GM21447 (cell line): Measurements from ENCODE around the gene OR5M11.
"Not testable (repeated sequence)": the region's sequence is repeated elsewhere in the genome, so short reads cannot be mapped to it uniquely, and the experiment has no call there.

Source experiments
- ATAC-seq: cut with Tn5 transposase; IDR thresholded peaks from one replicate; pipeline ENCODE4 v1.9.1; 2021; ENCODE audit not compliant: unreplicated experiment

The OR5M11 gene

DNA sequence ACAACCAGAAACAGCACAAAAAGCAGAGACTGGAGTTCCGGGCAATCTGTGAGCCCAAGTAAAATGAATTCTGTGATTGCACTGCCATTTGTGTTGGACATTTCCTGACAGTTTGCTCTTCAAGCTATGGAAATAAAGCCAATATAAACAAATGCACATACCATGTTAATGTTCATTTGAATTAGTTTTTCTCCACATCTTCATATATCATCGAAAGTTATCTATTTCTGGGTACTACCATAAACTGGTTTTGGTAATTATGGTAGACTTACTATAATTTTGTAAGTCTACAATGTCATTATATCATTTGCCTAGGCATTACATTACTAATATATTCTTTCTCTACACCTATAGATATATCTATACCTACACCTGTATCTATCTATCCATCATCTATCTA, at the start of gene OR5M11:
Gene OR5M11 (minus strand): TSS at position 101 of the 400 bp plus-strand sequence. CDS start 0 bp downstream, at position 101.
- no peak for ATAC-seq

DNA sequence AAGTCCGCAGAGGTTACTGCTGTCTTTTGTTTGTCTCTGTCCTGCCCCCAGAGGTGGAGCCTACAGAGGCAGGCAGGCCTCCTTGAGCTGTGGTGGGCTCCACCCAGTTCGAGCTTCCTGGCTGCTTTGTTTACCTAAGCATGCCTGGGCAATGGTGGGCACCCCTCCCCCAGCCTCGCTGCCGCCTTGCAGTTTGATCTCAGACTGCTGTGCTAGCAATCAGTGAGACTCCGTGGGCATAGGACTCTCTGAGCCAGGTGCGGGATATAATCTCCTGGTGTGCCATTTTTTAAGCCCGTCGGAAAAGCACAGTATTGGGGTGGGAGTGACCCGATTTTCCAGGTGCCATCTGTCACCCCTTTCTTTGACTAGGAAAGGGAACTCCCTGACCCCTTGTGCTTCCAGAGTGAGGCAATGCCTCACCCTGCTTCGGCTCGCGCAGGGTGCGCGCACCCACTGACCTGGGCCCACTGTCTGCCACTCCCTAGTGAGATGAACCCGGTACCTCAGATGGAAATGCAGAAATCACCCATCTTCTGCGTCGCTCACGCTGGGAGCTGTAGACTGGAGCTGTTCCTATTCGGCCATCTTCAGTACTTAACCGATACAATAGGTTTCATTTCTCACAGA, 49.1 kb upstream of the OR5M11 start:
- ATAC-seq = not testable (repeated sequence)

DNA sequence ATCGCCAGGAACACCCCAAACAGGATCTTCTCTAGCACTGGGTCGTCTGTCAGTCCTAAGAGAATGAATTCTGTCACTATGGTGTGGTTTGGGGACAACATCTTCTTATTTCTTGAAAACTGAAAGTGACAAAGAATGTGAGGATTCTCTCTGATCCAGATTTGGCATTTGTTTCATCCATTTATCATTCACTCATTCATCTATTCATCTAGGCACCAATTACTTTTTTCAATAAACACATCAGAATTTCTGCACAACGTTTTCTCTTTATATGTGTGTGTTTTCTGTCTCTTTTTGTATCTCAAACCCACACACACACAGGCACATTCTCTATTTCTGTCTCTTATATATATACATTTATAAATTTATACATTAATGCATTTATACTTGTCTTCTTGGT, 34.6 kb upstream of the OR5M11 start, which contains the start of gene OR5M10:
Gene OR5M10 (minus strand): TSS at position 101 of the 400 bp plus-strand sequence. CDS start 0 bp downstream, at position 101.
- no peak for ATAC-seq

DNA sequence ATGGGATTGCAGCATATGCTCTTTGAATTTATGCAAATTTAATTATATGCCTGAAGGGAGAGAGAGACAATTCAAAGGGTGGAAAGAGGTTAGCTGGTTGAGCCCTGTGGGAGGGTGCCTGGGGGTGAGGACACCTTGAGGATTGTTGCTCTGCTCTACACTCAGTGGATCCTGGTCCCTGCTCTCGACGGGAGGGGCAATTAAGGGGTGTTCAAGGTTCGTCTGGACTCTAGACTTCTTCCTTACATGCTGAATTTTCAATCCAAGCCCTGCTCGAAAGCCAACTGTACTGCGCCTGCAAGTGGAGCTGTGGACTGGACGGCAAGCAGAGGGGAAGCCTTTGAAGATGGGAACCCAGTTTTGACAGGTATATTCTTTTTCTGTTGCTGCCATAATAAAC, 15.5 kb upstream of the OR5M11 start:
- no peak for ATAC-seq

DNA sequence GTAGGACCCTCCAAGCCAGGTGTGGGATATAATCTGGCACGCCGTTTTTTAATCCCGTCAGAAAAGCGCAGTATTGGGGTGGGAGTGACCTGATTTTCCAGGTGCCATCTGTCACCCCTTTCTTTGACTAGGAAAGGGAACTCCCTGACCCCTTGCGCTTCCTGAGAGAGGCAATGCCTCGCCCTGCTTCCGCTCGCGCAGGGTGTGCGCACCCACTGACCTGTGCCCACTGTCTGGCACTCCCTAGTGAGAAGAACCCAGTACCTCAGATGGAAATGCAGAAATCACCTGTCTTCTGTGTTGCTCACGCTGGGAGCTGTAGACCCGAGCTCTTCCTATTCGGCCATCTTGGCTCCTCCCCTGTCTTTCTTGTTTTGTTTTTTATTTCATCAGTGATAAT, 11.6 kb upstream of the OR5M11 start:
- not testable (repeated sequence) for ATAC-seq

DNA sequence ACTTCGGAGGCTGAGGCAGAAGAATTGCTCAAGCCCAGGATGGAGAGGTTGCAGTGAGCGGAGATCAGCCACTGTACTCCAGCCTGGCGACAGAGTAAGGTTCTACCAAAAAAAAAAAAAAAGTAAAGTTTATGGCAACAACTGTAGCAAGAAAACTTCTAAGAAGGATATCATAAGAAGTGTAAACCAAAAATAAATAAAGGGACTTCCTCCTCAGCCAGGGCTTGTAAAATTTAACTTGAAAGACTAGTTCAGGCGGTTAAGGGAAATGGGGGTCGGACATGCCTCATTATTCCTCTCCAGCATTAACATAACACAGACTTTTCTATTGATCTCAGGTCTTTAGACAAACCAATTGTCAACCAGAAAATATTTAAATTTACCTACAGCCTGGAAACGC, 2.5 kb upstream of the OR5M11 start:
- no peak for ATAC-seq

DNA sequence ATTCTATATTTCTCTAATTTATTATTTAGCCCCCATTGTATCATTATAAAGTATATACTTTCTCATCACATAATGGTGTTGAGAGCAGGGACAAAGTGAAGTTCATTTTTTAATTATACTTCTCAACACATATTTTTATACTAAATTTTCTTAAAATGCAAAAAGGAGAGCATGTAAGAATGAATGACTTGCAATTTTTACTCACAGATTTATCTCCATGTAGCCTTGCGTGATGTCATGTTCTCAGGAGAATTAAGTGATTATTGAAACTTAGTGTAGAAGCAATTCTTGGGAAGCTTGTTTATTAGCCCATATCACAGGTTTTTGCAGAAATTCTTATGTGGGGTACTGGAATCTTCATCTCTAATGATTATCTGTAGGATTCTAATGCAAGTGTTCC, 682 bp upstream of the OR5M11 start:
- ATAC-seq = no peak

DNA sequence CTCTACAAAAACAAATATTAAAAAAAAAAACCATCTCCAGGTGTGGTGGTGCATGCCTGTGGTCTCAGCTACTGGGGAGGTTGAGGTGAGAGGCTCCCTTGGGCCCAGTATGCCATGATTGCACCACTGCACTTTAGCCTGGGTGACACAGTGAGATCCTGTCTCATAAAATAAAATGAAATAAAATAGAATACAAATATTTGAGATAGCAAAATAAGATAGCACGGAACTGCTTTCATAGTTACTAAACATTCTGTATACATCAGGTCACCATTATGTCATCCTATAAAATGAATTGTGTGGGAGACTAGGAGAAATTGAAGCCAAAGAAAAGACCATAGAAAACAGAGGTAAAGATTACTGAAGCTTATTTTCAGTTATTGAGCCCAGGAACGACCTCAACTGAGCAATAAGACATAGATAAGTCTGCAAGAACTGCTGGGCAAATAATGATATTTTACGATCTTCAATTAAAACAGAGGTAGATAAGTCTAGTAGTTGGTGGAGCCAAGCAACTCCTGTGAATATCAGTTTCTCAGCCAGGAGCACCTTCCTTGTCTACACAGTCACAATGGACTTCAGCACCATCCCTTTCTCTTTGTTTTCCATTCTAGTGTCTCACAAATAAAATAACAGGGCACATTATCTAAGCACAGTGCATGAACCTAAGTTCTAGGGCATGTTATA, 9.9 kb downstream of the OR5M11 start:
- ATAC-seq = no peak

DNA sequence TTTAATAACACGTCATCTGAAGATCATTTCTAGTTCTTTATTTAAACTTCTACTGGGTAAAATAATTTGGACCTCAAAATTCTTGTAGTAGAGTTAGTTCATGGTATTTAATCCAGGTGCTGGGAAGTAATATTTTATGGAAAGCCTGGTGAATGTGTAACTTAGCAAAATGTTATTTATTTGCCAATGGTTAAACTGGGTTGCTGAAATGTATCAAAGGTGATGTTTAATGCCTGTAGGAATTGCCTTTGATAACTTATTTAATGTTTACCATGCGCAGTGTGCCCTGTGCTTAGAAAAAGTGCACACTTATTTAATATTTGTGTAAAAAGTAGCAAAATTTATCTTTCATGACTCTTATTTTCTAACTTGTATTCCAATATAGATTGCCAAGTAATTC, 11.2 kb downstream of the OR5M11 start:
- no peak for ATAC-seq

DNA sequence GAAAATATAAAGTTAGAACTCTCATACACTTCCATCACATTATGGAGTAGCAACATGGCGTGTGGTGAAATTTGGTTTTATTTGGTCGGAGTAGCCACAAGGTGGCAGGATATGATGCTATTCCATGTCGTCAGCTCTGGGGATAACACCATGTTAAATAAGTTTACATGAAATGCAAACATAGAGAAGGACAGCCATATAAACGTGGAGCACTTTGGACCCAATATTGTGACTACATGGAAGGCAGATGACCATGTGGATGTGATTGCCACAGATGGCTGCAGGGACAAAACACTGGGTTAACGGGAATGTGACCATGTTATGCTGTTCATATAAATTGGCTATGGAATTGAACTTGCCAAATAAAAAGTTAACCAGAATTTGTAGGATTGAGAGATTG, 21.0 kb downstream of the OR5M11 start:
- ATAC-seq = no peak

DNA sequence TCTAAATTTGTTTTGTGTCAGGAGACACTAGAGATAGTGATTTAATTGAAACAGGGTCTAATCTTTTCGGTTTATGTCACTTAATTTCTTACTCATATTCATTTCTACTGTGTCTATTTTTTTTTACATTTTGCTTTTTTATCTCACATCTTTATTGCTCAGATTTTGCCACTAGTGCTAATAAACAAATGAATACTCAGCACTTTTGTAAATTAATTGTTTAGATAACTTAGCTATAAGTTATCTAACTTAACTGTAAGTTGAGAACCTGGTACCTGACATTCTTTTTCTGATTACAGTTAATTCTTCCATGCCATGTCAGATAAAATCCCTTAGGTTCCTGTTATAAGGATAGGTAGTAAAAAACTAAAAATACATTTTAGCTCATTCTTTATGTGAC, 29.8 kb downstream of the OR5M11 start:
- no peak for ATAC-seq

DNA sequence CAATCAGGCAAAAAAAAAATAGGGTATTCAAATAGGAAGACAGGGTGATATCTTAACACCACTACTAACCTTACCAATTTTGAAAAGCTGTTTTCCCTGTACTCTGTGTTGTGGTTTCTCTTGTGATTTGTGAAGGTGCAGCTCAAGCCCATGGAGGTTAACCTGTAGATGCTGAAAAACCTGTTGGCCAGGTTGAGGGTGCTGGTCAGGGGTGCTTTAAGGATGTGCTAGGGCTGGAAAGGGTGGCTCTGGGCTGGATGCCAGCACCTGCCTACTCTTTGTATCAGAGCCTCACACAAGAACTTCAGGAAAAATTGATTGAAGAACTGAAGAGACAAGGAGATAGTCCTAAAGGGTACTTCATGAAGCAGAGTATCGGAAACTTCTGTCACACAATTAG, 33.6 kb downstream of the OR5M11 start:
- ATAC-seq = no peak

DNA sequence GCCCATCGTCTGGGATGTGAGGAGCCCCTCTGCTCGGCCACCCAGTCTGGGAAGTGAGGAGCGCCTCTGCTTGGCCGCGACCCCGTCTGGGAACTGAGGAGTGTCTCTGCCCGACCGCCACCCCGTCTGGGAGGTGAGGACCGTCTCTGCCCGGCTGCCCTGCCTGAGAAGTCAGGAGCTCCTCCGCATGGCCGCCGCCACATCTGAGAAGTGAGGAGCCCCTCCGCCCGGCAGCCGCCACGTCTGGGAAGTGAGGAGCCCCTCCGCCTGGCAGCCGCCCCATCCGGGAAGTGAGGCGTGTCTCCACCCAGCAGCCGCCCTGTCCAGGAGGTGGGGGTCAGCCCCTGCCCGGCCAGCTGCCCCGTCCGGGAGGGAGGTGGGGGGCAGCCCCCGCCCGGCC, 46.0 kb downstream of the OR5M11 start:
- no peak for ATAC-seq

DNA sequence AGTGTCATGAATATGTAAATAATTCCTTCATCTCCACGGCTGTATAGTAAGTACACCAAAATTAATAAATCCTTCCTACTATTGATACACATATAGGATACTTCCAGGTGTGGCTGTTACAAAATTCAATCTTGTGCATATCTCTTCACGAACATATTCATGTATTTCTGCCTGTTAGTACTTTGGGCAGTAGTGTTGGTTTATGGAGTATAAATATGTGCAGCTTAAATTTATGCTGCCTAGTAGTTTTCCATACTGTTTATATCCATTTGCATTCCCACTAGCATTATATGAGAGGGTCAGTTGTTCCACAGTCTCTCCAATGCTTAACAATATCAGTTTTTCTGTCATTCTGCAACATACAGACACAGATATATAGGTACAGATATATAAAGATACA, 47.9 kb downstream of the OR5M11 start:
- ATAC-seq = no peak
